ENCODE measurements around the gene AXIN1. TPM values are rescaled to one million over a fixed set of nuclear protein-coding genes. Genes with fewer than 3 reads are reported as not detected.
A peak's percentile ranks its signal among the peaks of the same experiment; 100 is the strongest.

Gene AXIN1
- total RNA-seq, 1 experiment from 2014 or later = 50.3 TPM

DNA sequence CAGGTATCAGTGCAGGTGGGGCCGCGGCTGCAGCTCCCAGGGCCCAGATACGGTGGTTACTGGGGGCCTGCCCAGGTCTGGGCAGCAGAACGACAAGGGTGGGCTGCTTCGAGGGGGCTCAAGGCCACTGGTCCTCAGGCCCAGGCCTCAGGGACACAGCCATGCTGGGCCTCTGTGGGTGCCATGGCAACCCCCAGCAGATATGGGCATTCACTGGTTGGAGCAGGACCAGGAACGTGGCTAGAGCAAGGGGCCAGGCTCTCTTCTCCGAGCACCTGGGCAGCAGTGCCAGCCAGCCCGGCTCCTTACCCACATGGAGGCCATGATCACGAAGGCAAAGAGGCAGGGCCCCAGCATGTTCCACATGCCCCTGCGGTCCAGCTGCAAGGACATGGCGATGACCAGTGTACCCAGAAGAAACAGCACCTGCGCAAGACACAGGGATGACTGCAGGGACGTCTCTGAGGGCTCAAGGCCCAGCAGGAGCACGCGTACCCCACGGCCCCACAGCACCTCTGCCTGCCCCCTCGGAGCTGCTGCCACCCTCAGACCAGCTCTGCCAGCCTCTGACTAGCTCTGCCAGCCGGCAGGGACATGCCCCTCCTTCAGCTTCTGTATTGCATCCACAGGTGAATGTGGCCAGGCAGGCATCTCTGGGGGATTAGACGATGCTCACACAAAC is 19.9 kb upstream of the AXIN1 start:
- no peak overlapping the region for H3K4me3 Mint-ChIP-seq
- ChIA-PET CTCF (interaction anchor here (1.5 to 3.4 kb wide), 2 partner anchors 10 to 53 kb away, joined by 8 to 30 read pairs; no protein-coding TSS in a partner anchor), POLR2A (no interaction called here)
- H3K4me1 Mint-ChIP-seq = peaks cover 11% of the 10 kb centered on the region
- H3K27ac Mint-ChIP-seq = no peak overlapping the region
- no peak for TF ChIP-seq SMAD3 (CRISPR knock-in tag; IDR thresholded peaks at IDR 0.05; ENCODE audit: borderline replicate concordance)
- no peak for TF ChIP-seq FOXJ3 (CRISPR knock-in tag; IDR thresholded peaks at IDR 0.05; ENCODE audit: borderline replicate concordance)
- TF ChIP-seq ATF3 (CRISPR knock-in tag; conservative IDR thresholded peaks at IDR 0.05) = no peak
- TF ChIP-seq, protein P1, sequence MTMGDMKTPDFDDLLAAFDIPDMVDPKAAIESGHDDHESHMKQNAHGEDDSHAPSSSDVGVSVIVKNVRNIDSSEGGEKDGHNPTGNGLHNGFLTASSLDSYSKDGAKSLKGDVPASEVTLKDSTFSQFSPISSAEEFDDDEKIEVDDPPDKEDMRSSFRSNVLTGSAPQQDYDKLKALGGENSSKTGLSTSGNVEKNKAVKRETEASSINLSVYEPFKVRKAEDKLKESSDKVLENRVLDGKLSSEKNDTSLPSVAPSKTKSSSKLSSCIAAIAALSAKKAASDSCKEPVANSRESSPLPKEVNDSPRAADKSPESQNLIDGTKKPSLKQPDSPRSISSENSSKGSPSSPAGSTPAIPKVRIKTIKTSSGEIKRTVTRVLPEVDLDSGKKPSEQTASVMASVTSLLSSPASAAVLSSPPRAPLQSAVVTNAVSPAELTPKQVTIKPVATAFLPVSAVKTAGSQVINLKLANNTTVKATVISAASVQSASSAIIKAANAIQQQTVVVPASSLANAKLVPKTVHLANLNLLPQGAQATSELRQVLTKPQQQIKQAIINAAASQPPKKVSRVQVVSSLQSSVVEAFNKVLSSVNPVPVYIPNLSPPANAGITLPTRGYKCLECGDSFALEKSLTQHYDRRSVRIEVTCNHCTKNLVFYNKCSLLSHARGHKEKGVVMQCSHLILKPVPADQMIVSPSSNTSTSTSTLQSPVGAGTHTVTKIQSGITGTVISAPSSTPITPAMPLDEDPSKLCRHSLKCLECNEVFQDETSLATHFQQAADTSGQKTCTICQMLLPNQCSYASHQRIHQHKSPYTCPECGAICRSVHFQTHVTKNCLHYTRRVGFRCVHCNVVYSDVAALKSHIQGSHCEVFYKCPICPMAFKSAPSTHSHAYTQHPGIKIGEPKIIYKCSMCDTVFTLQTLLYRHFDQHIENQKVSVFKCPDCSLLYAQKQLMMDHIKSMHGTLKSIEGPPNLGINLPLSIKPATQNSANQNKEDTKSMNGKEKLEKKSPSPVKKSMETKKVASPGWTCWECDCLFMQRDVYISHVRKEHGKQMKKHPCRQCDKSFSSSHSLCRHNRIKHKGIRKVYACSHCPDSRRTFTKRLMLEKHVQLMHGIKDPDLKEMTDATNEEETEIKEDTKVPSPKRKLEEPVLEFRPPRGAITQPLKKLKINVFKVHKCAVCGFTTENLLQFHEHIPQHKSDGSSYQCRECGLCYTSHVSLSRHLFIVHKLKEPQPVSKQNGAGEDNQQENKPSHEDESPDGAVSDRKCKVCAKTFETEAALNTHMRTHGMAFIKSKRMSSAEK (CRISPR knock-in tag; IDR thresholded peaks at IDR 0.05; ENCODE audit: borderline replicate concordance) = no peak
- TF ChIP-seq FOXP1 (CRISPR knock-in tag; IDR thresholded peaks at IDR 0.05; ENCODE audit: borderline replicate concordance) = 0 out of 2 replicates have a peak, but pooled peaks have one; percentile 3
- TF ChIP-seq ZNF396 (CRISPR knock-in tag; IDR thresholded peaks at IDR 0.05; ENCODE audit: borderline replicate concordance) = no peak
- DNase-seq (ENCODE audit: low spot score) = no peak
- no peaks in the 10 kb centered on the region for H3K9me3 Mint-ChIP-seq
- no peaks in the 10 kb centered on the region for H3K27me3 Mint-ChIP-seq (ENCODE audit: low read depth)
- no peak for ATAC-seq
- peaks cover 19% of the 10 kb centered on the region for H3K36me3 Mint-ChIP-seq

DNA sequence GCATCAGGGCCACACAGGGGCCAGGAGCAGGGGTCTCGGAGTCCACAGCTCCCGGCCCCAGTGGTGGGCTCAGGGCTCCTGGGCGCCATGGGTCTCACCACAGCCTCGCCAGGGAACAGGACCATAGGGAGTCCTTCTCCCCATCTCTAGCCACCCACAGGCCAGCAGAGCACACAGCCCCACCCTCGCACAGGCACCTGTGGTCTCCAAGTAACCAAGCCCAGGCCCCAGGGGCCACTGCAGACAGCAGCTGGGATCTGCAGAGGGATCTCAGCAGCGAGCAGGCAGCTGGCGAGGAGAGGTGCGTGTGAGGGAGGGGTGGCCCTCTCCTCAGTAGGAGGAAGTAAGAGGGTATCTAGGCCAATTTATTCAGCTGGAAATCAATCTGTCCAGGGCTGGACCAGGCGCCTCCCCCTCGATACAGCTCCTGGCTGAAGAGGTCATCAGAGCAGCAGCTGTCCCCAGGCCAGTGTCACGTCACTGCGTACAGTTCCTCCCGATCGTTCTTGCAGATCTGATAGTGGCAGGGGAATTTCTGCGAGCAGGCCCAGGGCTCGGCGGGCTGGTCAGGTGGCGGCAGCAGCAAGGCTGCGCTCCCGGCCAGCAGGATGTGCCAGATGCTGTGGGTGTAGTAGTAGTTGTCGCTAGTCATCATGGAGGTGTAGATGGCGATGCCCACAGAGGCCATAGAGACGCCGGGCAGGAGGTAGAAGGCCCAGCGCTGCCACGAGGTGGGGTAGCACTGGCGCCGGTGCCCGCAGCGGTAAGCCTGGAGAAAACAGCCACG is 19.2 kb upstream of the AXIN1 start:
- no peak for TF ChIP-seq NFYB (CRISPR knock-in tag; conservative IDR thresholded peaks at IDR 0.05; ENCODE audit: low read depth)
- no peak for TF ChIP-seq CBFB (CRISPR knock-in tag; IDR thresholded peaks at IDR 0.05; ENCODE audit: low read depth)
- 0 out of 2 replicates have a peak, but pooled peaks have one; percentile 10 for TF ChIP-seq FOXP1 (CRISPR knock-in tag; IDR thresholded peaks at IDR 0.05; ENCODE audit: borderline replicate concordance)
- TF ChIP-seq SP1 (CRISPR knock-in tag; conservative IDR thresholded peaks at IDR 0.05) = no peak
- TF ChIP-seq JAZF1 (CRISPR knock-in tag; IDR thresholded peaks at IDR 0.05) = no peak
- ATAC-seq = no peak
- CTCF ChIA-PET = interaction anchor here (0.6 to 3.4 kb wide), 6 partner anchors 9 to 306 kb away, joined by 3 to 30 read pairs (median 6); partner anchors contain the start of genes AXIN1 and RHOT2
- Mint-ChIP-seq H3K36me3 (peaks cover 25% of the 10 kb centered on the region), H3K27me3 (ENCODE audit: low read depth) (no peaks in the 10 kb centered on the region), H3K9me3 (no peaks in the 10 kb centered on the region), H3K27ac (peak overlapping the region; percentile 68; the same call in 1 of the 2 replicates), H3K4me3 (no peak overlapping the region), H3K4me1 (peaks cover 11% of the 10 kb centered on the region)
- no peak for DNase-seq (ENCODE audit: low spot score)
- POLR2A ChIA-PET = no interaction called here

DNA sequence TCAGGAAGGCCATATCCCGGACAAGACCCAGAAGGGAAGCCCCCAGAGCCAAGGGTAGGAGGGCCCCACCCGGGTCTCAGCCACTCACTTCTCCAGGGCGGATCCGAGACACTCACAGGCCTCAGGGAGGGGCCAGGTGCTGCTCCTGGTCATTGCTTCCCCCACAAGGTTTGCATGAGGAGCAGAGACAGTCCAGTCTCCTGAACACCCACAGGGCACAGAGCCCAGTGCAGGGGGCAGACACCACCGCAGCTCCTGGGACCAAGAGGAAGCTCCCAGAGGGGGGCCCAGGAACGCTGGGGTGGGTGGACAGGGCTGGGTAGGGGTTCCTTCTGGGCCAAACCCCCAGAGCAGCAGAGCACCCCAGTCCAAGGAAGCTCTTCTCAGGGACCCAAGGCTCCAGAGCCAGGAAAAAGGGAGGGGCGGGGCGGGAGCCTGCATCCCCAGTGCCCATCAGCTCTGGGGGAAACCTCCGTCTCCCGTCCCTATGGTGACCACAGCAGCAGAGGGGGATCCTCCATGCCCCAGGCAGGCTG is 18.5 kb upstream of the AXIN1 start:
- H3K27me3 Mint-ChIP-seq (ENCODE audit: low read depth) = no peaks in the 10 kb centered on the region
- peaks cover 24% of the 10 kb centered on the region for H3K36me3 Mint-ChIP-seq
- peaks cover 11% of the 10 kb centered on the region for H3K4me1 Mint-ChIP-seq
- CTCF ChIA-PET = interaction anchor here (0.5 to 3.4 kb wide), 16 partner anchors 9 to 305 kb away, joined by 3 to 30 read pairs (median 4); partner anchors contain the start of genes AXIN1, RAB11FIP3 and RHOT2
- TF ChIP-seq NFYB (CRISPR knock-in tag; conservative IDR thresholded peaks at IDR 0.05; ENCODE audit: low read depth) (no peak), RORB (CRISPR knock-in tag; IDR thresholded peaks at IDR 0.05) (no peak), ESRRA (CRISPR knock-in tag; IDR thresholded peaks at IDR 0.05; ENCODE audit: borderline replicate concordance) (no peak), USF2 (CRISPR knock-in tag; IDR thresholded peaks at IDR 0.05) (no peak), MAX (CRISPR knock-in tag; IDR thresholded peaks at IDR 0.05) (no peak)
- DNase-seq (ENCODE audit: low spot score) (no peak), ATAC-seq (peak; percentile 3; the same call in 1 of the 2 replicates)
- H3K27ac Mint-ChIP-seq = peak overlapping the region; percentile 96; the same call in 1 of the 2 replicates
- no peaks in the 10 kb centered on the region for H3K9me3 Mint-ChIP-seq
- peak overlapping the region; percentile 71 for H3K4me3 Mint-ChIP-seq
- POLR2A ChIA-PET = interaction anchor here (0.7 to 1.6 kb wide), 6 partner anchors 8 to 319 kb away, joined by 3 to 4 read pairs (median 3); partner anchors contain the start of gene WDR24

Measured in WTC11 (cell line).